ENCODE data around the gene BASP1.

GRCh38 chr5:17223367-17224185 is 6.1 kb downstream of the BASP1 start:
- TF ChIP-seq, protein P1, sequence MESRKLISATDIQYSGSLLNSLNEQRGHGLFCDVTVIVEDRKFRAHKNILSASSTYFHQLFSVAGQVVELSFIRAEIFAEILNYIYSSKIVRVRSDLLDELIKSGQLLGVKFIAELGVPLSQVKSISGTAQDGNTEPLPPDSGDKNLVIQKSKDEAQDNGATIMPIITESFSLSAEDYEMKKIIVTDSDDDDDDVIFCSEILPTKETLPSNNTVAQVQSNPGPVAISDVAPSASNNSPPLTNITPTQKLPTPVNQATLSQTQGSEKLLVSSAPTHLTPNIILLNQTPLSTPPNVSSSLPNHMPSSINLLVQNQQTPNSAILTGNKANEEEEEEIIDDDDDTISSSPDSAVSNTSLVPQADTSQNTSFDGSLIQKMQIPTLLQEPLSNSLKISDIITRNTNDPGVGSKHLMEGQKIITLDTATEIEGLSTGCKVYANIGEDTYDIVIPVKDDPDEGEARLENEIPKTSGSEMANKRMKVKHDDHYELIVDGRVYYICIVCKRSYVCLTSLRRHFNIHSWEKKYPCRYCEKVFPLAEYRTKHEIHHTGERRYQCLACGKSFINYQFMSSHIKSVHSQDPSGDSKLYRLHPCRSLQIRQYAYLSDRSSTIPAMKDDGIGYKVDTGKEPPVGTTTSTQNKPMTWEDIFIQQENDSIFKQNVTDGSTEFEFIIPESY (IDR thresholded peaks at IDR 0.05; ENCODE audit: extremely low read depth, insufficient replicate concordance, low read length): no peak
- TF ChIP-seq, protein P2, sequence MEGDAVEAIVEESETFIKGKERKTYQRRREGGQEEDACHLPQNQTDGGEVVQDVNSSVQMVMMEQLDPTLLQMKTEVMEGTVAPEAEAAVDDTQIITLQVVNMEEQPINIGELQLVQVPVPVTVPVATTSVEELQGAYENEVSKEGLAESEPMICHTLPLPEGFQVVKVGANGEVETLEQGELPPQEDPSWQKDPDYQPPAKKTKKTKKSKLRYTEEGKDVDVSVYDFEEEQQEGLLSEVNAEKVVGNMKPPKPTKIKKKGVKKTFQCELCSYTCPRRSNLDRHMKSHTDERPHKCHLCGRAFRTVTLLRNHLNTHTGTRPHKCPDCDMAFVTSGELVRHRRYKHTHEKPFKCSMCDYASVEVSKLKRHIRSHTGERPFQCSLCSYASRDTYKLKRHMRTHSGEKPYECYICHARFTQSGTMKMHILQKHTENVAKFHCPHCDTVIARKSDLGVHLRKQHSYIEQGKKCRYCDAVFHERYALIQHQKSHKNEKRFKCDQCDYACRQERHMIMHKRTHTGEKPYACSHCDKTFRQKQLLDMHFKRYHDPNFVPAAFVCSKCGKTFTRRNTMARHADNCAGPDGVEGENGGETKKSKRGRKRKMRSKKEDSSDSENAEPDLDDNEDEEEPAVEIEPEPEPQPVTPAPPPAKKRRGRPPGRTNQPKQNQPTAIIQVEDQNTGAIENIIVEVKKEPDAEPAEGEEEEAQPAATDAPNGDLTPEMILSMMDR (IDR thresholded peaks at IDR 0.05 in 2 of 3, conservative IDR thresholded peaks at IDR 0.05 in 1 of 3; ENCODE audit: borderline replicate concordance in 1 of 3, insufficient read depth in 1 of 3, low read depth in 2 of 3, low read length in 2 of 3): no peak
- TF ChIP-seq POLR2A (IDR thresholded peaks at IDR 0.05; ENCODE audit: borderline replicate concordance, extremely low read depth, insufficient read depth, insufficient read length): no peak
- TF ChIP-seq TCF7L2 (IDR thresholded peaks at IDR 0.05; ENCODE audit: borderline replicate concordance, extremely low read depth, insufficient read depth, insufficient read length): no peak
- TF ChIP-seq POLR2AphosphoS5 (IDR thresholded peaks at IDR 0.05; ENCODE audit: low read depth, low read length): no peak
